ENCODE data around the gene LYSMD3.

DNA sequence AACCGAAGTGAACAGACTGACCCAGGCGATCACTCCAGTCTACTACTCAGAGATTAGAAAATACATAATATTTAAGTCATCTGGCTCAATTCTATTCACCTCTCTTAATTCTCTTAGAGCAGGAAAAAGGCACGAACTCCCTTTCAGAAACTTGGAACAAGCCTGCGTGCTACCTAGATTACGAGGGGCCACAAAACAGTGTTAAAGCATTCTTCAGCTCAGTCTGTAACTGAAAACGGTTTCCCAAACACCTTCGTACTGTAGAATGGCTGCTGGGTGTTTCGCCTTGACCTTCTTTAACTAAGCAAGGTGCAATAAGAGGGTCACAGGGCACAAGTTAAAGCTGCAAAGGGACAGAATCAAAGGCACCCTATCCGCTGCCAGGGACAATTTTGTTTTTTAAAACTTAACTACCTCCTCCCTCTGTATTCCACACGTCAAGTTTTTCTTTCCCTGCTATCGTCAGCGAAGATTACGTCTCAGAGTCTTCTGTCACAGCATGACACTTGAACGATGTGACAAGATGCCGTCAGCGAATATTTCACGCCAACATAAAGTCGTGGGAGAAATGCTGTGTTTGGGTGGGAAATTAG, 687 bp downstream of the LYSMD3 start:
- TF ChIP-seq, protein P1, sequence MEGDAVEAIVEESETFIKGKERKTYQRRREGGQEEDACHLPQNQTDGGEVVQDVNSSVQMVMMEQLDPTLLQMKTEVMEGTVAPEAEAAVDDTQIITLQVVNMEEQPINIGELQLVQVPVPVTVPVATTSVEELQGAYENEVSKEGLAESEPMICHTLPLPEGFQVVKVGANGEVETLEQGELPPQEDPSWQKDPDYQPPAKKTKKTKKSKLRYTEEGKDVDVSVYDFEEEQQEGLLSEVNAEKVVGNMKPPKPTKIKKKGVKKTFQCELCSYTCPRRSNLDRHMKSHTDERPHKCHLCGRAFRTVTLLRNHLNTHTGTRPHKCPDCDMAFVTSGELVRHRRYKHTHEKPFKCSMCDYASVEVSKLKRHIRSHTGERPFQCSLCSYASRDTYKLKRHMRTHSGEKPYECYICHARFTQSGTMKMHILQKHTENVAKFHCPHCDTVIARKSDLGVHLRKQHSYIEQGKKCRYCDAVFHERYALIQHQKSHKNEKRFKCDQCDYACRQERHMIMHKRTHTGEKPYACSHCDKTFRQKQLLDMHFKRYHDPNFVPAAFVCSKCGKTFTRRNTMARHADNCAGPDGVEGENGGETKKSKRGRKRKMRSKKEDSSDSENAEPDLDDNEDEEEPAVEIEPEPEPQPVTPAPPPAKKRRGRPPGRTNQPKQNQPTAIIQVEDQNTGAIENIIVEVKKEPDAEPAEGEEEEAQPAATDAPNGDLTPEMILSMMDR (IDR thresholded peaks at IDR 0.05), result no peak
- no peak for TF ChIP-seq ZFX (IDR thresholded peaks at IDR 0.05; ENCODE audit: borderline replicate concordance)
